ENCODE data around the gene SLIT1.

GRCh38 chr10:97067716-97068391 lies 117.9 kb downstream of the SLIT1 start:
- TF ChIP-seq CTCF (IDR thresholded peaks at IDR 0.05), result no peak
- TF ChIP-seq POLR2A (IDR thresholded peaks at IDR 0.05), result no peak
- no peak for TF ChIP-seq POLR2AphosphoS5 (IDR thresholded peaks at IDR 0.05; ENCODE audit: insufficient read depth in 1 of 2, low read depth in 1 of 2)
